Stimulated activated CD4-positive, alpha-beta T cell treated with anti-CD3 and anti-CD28 coated beads, Interleukin-1b, Interleukin-23, amount 100 ng/mL, for 1 hour (primary cell): ENCODE results near the gene TNFAIP3.
"Not testable (repeated sequence)": the region's sequence is repeated elsewhere in the genome, so short reads cannot be mapped to it uniquely, and the experiment has no call there.

Experiments
- DNase-seq, 2 donors: peaks; one replicate each; pipeline ENCODE4 v3.0.0-alpha.2; 2020; ENCODE audit warnings: low read depth in 2 of 2

TNFAIP3 gene

GRCh38 chr6:137866914-137867684 lies at the start of gene TNFAIP3:
TSS of gene TNFAIP3 (plus strand) at chr6:137867259. CDS start at chr6:137871228, 3,969 bp downstream.
- peak; percentile 87 to 90 for DNase-seq

DNA sequence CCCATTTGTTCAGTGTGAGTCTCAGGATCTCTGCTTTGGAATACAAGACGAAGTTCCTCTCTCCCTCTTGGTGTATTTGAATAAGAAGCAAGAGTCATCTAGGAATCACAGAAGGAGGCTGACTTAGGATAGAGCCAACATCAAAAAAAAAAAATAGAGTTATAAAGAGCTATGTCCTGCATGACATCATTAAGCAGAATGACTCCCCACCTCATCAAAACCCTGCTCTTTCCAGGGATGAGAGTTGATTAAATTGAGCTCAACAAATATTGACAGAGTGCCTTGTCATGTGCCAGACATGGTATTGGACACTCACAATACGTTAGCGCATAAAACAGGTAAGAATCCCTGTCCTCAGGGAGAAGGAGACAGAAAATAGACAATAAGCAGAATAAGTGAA lies 48.6 kb upstream of the TNFAIP3 start:
- no peak for DNase-seq

GRCh38 chr6:137819740-137820139 lies 47.3 kb upstream of the TNFAIP3 start:
- DNase-seq: no peak

GRCh38 chr6:137820425-137820824 lies 46.6 kb upstream of the TNFAIP3 start:
- no peak for DNase-seq

DNA sequence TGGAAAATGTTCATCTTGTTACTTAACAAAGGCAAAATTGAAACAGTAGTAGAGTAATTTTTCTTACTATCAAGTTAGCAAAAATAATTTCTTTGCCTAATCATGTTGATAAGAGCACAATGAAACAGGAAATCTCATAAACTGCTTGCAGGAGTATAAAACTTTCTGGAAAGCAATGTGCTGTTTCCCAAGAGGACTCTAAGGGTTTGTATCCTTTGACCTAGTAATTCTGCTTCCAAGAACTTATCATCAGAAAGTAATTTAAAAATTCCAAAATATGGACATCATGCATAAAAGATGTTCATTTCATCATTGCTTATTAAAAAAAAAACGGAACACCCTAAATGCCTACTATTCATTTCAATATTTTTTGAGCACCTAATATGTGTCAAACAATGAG lies 46.1 kb upstream of the TNFAIP3 start:
- DNase-seq: no peak

GRCh38 chr6:137821491-137821890 lies 45.6 kb upstream of the TNFAIP3 start:
- DNase-seq: no peak

DNA sequence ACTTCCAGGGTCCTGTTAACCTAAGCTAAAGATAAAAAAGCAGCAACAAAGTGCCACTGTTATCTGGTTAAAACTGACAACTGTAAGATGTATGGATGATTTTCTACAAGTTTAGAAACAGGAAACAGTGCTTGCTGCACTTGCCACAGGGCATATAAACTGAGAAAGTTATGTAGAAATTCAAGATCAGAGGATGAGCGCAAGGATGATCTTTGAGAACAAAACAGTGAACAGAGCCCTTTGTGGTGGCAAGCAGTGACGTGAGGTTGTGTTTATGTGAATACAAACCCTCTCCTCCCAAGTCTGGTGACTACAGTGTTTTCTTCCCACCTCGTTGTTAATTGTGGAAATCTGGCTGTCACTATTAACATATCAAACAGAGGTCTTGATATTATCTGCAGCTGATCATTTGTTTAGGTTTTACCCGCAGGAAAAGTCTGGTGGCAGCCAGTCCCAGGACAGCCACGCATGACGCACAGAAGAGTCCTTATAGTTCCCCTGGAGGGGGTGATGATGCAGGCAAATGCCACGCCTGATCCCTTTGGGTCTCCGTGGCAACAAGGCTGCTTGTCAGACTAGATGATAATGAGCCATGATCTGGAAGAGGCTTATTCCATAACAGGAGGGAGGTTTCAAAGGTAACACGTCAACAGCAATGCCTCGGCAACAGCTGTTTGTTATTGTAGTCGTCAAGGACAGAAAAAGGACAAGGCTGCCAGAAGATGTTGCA lies 43.1 kb upstream of the TNFAIP3 start:
- peak; percentile 24 to 58 for DNase-seq

GRCh38 chr6:137824556-137824879 lies 42.5 kb upstream of the TNFAIP3 start:
- DNase-seq: no peak

- no peak for DNase-seq
Measured at GRCh38 chr6:137824896-137825295, 42.2 kb upstream of the TNFAIP3 start.

DNA sequence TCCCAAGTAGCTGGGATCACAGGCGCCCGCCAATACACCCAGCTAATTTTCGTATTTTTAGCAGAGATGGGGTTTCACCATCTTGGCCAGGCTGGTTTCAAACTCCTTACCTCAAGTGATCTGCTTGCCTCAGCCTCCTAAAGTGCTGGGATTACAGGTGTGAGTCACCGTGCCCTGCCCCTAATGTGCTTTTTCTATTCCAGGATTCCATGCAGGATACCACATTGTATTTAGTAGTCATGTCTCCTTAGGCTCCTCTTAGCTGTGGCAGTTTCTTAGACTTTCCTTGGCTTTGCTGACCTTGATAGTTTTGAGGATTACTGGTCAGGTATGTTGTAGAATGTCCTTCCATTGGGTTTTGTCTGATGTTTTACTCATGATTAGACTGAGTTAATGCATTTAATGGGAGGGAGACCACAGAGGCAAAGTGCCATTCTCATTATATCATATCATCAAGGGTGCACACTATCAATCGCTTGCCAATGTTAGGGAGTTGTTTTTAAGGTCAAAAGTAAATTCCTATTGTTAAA lies 39.6 kb upstream of the TNFAIP3 start:
- DNase-seq: no peak

GRCh38 chr6:137827977-137828810 lies 38.9 kb upstream of the TNFAIP3 start:
- no peak for DNase-seq

GRCh38 chr6:137829641-137830083 lies 37.4 kb upstream of the TNFAIP3 start:
- no peak for DNase-seq

GRCh38 chr6:137830511-137830911 lies 36.5 kb upstream of the TNFAIP3 start:
- no peak for DNase-seq

DNA sequence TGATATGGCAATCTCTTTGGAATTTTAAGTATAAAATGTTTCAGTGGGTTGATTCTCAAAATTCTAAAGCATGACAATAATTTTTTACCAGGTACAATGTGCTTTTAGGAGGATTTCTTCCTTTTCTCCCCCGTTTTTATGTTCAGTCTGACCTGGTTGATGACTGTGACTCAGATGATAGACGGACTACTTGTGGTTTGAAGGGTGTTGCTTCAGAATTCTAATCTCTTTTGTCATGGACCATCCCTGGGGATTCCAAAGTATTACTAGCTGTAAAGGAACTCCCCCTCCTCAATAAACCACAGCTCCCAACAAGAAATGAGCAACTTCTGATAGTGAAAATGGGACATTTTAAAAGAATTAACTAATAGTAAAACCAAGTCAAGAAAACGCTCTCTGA lies 34.9 kb upstream of the TNFAIP3 start:
- DNase-seq: no peak

GRCh38 chr6:137834508-137834907 lies 32.6 kb upstream of the TNFAIP3 start:
- DNase-seq: no peak

- DNase-seq: no peak
Measured at GRCh38 chr6:137836788-137837187, 30.3 kb upstream of the TNFAIP3 start.

DNA sequence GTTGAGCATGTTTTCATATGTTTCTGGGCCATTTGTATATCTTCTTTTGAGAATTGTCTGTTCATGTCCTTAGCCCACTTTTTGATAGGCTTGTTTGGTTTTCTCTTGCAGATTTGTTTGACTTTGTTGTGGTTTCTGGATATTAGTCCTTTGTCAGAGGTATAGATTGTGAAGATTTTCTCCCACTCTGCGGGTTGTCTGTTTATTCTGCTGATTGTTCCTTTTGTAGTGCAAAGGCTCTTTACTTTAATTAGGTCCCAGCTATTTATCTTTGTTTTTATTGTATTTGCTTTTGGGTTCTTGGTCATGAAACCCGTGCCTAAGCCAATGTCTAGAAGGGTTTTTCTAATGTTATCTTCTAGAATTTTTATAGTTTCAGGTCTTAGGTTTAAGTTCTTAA lies 29.0 kb upstream of the TNFAIP3 start:
- DNase-seq: not testable (repeated sequence)

- DNase-seq: not testable (repeated sequence)
Measured at GRCh38 chr6:137838597-137838996, 28.5 kb upstream of the TNFAIP3 start.

GRCh38 chr6:137839076-137839475 lies 28.0 kb upstream of the TNFAIP3 start:
- DNase-seq: no peak

GRCh38 chr6:137840252-137840651 lies 26.8 kb upstream of the TNFAIP3 start:
- no peak for DNase-seq

GRCh38 chr6:137843211-137843610 lies 23.8 kb upstream of the TNFAIP3 start:
- no peak for DNase-seq

DNA sequence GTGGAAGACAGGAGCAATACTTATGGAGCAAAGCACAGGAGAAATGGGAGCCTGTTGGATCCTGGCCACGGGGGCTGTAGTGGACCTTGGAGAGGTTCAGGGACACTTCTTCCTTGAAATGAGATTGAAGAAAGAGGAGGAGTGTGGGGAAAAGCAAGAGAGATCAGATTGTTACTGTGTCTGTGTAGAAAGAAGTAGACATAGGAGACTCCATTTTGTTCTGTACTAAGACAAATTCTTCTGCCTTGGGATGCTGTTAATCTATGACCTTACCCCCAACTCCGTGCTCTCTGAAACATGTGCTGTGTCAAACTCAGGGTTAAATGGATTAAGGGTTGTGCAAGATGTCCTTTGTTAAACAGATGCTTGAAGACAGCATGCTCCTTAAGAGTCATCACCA lies 22.7 kb upstream of the TNFAIP3 start:
- not testable (repeated sequence) for DNase-seq
